Measurements from ENCODE around the gene ASB14.

Gene ASB14

GRCh38 chr3:57298041-57298440 lies 5.6 kb upstream of the ASB14 start:
- Histone ChIP-seq H4K20me1 (no peaks in the 10 kb centered on the region), H3K9ac (no peak overlapping the region), H3K36me3 (no peaks in the 10 kb centered on the region), H3K4me3 (no peak overlapping the region), H3K4me1 (no peaks in the 10 kb centered on the region), H3K27me3 (no peaks in the 10 kb centered on the region), H3K27ac (no peak overlapping the region), H3K9me3 (no peaks in the 10 kb centered on the region), H3K4me2 (no peak overlapping the region)
- TF ChIP-seq Cebpa-rat (IDR thresholded peaks at IDR 0.05): no peak

DNA sequence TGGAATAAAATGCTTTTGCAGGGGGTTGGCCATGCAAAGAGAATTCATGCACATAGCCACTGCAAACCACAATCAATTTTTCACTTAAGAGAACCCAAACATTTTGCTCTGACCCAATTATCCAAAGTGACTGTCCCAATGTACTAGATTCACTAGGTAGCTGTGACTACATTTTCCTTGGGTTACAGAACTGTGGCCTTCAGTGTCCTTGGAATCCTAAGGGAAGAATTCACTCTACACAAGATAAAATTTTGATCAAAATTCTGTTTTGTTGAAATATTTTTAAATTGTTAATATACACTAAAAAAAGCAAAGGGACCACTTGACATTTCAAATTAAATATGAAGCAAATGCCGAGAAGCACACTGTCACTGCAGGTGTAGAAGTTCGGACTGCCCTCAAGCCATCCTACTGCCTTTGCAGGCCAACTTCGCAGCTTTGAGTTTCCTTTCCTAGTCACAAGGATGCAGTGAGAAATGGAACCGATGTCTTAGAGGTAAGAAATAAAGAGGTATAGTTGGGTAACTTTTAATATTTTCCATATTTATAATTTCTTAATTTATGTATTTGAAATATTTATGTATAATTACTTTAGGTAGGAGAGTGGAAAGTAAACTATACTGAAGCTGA lies 527 bp upstream of the ASB14 start:
- no peak overlapping the region for H3K9ac ChIP-seq
- no peaks in the 10 kb centered on the region for H3K27me3 ChIP-seq
- H3K36me3 ChIP-seq: no peaks in the 10 kb centered on the region
- no peak overlapping the region for H3K4me2 ChIP-seq
- no peak overlapping the region for H3K27ac ChIP-seq
- no peaks in the 10 kb centered on the region for H3K9me3 ChIP-seq
- H3K4me1 ChIP-seq: peaks cover 13% of the 10 kb centered on the region
- no peak overlapping the region for H3K4me3 ChIP-seq
- H4K20me1 ChIP-seq: no peaks in the 10 kb centered on the region
- TF ChIP-seq Cebpa-rat (IDR thresholded peaks at IDR 0.05): no peak

DNA sequence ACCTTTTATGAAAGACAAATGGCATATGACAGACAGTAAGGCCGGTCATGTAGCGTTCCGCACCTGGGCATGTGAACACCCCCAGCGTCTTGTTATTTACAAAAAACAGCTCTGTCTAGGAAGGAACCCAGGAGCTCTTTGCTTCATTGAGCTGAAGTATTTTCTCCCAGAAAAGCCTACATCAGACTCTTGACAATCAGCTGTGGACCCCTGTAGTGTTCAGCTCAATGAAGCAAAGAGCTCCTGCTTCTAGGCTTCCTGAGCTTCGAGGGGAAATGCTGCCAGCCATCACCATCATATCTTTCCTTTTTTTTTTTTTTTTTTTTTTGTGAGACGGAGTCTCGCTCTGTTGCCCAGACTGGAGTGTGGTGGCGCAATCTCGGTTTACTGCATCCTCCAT lies 4.1 kb downstream of the ASB14 start:
- no peaks in the 10 kb centered on the region for H3K27me3 ChIP-seq
- H3K27ac ChIP-seq: no peak overlapping the region
- peaks cover 9% of the 10 kb centered on the region for H3K9me3 ChIP-seq
- no peaks in the 10 kb centered on the region for H3K36me3 ChIP-seq
- H3K4me2 ChIP-seq: peak overlapping the region; percentile 51
- H3K4me3 ChIP-seq: no peak overlapping the region
- H4K20me1 ChIP-seq: no peaks in the 10 kb centered on the region
- H3K9ac ChIP-seq: no peak overlapping the region
- H3K4me1 ChIP-seq: peaks cover 17% of the 10 kb centered on the region
- TF ChIP-seq Cebpa-rat (IDR thresholded peaks at IDR 0.05): no peak

GRCh38 chr3:57287205-57287604 lies 5.3 kb downstream of the ASB14 start:
- Histone ChIP-seq H4K20me1 (no peaks in the 10 kb centered on the region), H3K9ac (no peak overlapping the region), H3K27me3 (no peaks in the 10 kb centered on the region), H3K4me3 (no peak overlapping the region), H3K36me3 (no peaks in the 10 kb centered on the region), H3K4me1 (peaks cover 17% of the 10 kb centered on the region), H3K4me2 (no peak overlapping the region), H3K9me3 (peaks cover 9% of the 10 kb centered on the region), H3K27ac (no peak overlapping the region)
- no peak for TF ChIP-seq Cebpa-rat (IDR thresholded peaks at IDR 0.05)

DNA sequence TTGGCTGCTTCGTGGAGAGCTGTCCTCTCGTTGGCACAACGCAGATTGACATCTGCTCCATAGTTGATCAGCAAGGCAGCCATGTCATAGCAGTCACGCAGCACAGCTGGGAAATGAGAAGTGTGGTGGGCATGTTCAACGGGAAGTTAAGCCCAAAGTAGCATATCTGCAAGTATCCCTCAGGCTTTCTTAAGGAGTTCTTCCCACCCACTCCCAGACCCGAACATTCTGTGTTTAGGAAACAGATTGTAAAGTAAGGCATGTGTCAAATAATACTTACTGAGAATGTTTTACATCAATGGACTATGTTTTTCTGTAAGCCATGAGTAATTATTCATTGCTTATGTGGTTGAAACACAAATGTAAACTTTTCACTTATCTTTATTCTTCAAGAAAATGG lies 9.2 kb downstream of the ASB14 start:
- peaks cover 31% of the 10 kb centered on the region for H3K9me3 ChIP-seq
- no peaks in the 10 kb centered on the region for H4K20me1 ChIP-seq
- no peak overlapping the region for H3K9ac ChIP-seq
- H3K27me3 ChIP-seq: no peaks in the 10 kb centered on the region
- no peak overlapping the region for H3K27ac ChIP-seq
- H3K4me3 ChIP-seq: no peak overlapping the region
- peaks cover 8% of the 10 kb centered on the region for H3K4me1 ChIP-seq
- H3K36me3 ChIP-seq: peaks cover 10% of the 10 kb centered on the region
- no peak for TF ChIP-seq Cebpa-rat (IDR thresholded peaks at IDR 0.05)
- no peak overlapping the region for H3K4me2 ChIP-seq

DNA sequence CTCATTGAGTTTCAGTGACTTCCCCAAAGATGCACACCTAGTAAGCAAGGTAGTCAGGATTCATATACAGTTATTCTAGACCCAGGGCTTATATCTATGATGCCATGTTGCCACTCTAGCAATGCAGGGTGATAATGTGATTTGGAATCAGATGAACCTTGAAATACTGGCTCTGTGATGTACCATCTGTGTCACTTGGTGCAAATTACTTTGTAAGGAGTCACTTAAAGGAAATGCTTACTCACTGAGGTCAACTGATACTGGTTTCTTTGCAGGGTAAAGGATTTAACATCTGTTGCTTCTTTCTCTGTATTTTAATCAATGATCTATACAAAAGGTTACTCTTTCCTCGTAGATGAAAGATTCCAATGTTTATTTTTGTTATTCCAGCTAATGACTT lies 10.8 kb downstream of the ASB14 start:
- Histone ChIP-seq H3K27me3 (no peaks in the 10 kb centered on the region), H3K4me2 (no peak overlapping the region), H3K4me1 (no peaks in the 10 kb centered on the region), H3K9ac (no peak overlapping the region), H3K9me3 (peaks cover 32% of the 10 kb centered on the region), H3K4me3 (no peak overlapping the region), H3K36me3 (peaks cover 12% of the 10 kb centered on the region), H4K20me1 (no peaks in the 10 kb centered on the region), H3K27ac (no peak overlapping the region)
- no peak for TF ChIP-seq Cebpa-rat (IDR thresholded peaks at IDR 0.05)

- Histone ChIP-seq H3K9ac (no peak overlapping the region), H3K4me2 (no peak overlapping the region), H3K36me3 (peaks cover 16% of the 10 kb centered on the region), H3K27me3 (no peaks in the 10 kb centered on the region), H4K20me1 (no peaks in the 10 kb centered on the region), H3K27ac (no peak overlapping the region), H3K4me1 (no peaks in the 10 kb centered on the region), H3K9me3 (peaks cover 24% of the 10 kb centered on the region), H3K4me3 (no peak overlapping the region)
- TF ChIP-seq Cebpa-rat (IDR thresholded peaks at IDR 0.05): no peak
These were observed 12.8 kb downstream of the ASB14 start for GRCh38 chr3:57279685-57280084.

DNA sequence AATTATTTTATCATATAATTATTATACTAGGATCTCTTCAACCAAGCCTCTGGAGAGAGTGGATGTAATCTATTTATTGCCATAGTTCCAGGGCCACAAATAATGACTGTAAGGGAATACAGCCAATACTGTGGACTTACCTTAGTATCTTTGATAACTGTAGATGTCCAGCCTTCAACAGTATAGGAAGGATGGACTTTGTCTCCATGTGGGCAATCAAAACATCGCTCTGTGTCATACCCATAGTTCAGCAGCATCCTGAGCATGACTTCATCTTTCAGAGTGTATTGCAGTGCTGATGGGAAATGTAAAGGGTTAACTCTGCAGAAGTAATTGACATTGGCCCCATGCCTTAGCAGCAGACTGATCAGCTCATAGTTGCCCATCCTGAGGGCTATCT lies 14.2 kb downstream of the ASB14 start:
- no peak for TF ChIP-seq Cebpa-rat (IDR thresholded peaks at IDR 0.05)
- Histone ChIP-seq H3K9me3 (peaks cover 24% of the 10 kb centered on the region), H3K27ac (no peak overlapping the region), H3K36me3 (peaks cover 23% of the 10 kb centered on the region), H4K20me1 (no peaks in the 10 kb centered on the region), H3K4me3 (no peak overlapping the region), H3K4me2 (no peak overlapping the region), H3K4me1 (no peaks in the 10 kb centered on the region), H3K9ac (no peak overlapping the region), H3K27me3 (no peaks in the 10 kb centered on the region)

GRCh38 chr3:57275393-57275792 lies 17.1 kb downstream of the ASB14 start:
- H3K4me3 ChIP-seq: no peak overlapping the region
- TF ChIP-seq Cebpa-rat (IDR thresholded peaks at IDR 0.05): no peak
- no peak overlapping the region for H3K27ac ChIP-seq

DNA sequence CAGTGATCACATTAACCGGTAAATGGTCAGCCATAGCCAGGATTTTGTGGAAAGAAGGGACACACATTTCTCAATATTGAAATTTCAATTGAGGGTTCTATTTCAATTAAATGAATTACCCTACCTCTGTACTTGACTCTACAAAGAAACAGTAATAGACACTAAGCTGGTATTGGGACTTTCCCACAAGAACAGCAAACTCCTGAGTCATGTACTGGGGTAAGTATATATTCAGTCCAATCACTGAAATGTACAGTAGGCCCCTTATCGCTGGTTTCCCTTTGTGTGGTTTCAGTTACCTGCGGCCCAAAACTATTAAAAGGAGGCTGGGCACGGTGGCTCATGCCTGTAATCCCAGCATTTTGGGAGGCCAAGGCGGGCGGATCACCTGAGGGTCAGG lies 17.6 kb downstream of the ASB14 start:
- TF ChIP-seq Cebpa-rat (IDR thresholded peaks at IDR 0.05): no peak
- Histone ChIP-seq H4K20me1 (no peaks in the 10 kb centered on the region), H3K4me1 (no peaks in the 10 kb centered on the region), H3K9me3 (peaks cover 17% of the 10 kb centered on the region), H3K9ac (no peak overlapping the region), H3K4me2 (no peak overlapping the region), H3K27me3 (no peaks in the 10 kb centered on the region), H3K4me3 (no peak overlapping the region), H3K27ac (no peak overlapping the region), H3K36me3 (peaks cover 33% of the 10 kb centered on the region)

More at GRCh38 chr3:57275393-57275792, 17.1 kb downstream of the ASB14 start:
- Histone ChIP-seq H3K4me1 (no peaks in the 10 kb centered on the region), H4K20me1 (no peaks in the 10 kb centered on the region), H3K36me3 (peaks cover 28% of the 10 kb centered on the region), H3K9ac (no peak overlapping the region), H3K27me3 (no peaks in the 10 kb centered on the region), H3K9me3 (peaks cover 22% of the 10 kb centered on the region), H3K4me2 (no peak overlapping the region)

- no peak for TF ChIP-seq Cebpa-rat (IDR thresholded peaks at IDR 0.05)
- Histone ChIP-seq H3K36me3 (peaks cover 69% of the 10 kb centered on the region), H3K27me3 (no peaks in the 10 kb centered on the region), H3K4me3 (no peak overlapping the region), H4K20me1 (no peaks in the 10 kb centered on the region), H3K4me1 (no peaks in the 10 kb centered on the region), H3K9me3 (peaks cover 19% of the 10 kb centered on the region), H3K27ac (no peak overlapping the region), H3K4me2 (no peak overlapping the region), H3K9ac (no peak overlapping the region)
These were observed 24.1 kb downstream of the ASB14 start for GRCh38 chr3:57268416-57268815.
